HPDE6-E6E7 (cell line): ENCODE results near the gene OR6C74.

Source experiments
- DNase-seq: peaks from one replicate; pipeline ENCODE4 v3.0.0; 2011; ENCODE audit warnings: missing footprints; ENCODE audit errors: extremely low spot score

Gene OR6C74

GRCh38 chr12:55244309-55244708 lies at the start of gene OR6C74:
TSS of gene OR6C74 (plus strand) at chr12:55244609. CDS start at chr12:55247288, 2,679 bp downstream.
- DNase-seq = no peak

- DNase-seq = no peak
Observed at GRCh38 chr12:55220725-55221124, 23.7 kb upstream of the OR6C74 start, which contains the start of gene OR10A7. TSS of gene OR10A7 (plus strand) at chr12:55221025. CDS start at chr12:55221025, 0 bp downstream.

GRCh38 chr12:55226523-55226922 lies 17.9 kb upstream of the OR6C74 start:
- DNase-seq = no peak

GRCh38 chr12:55227643-55228042 lies 16.8 kb upstream of the OR6C74 start:
- DNase-seq = no peak

GRCh38 chr12:55246159-55246558 lies 1.8 kb downstream of the OR6C74 start:
- no peak for DNase-seq

- DNase-seq = no peak
Observed at GRCh38 chr12:55250944-55251343, 6.5 kb downstream of the OR6C74 start.

GRCh38 chr12:55253281-55253680 lies 8.9 kb downstream of the OR6C74 start:
- DNase-seq = no peak

- DNase-seq = no peak
Observed at GRCh38 chr12:55256831-55257230, 12.4 kb downstream of the OR6C74 start.

GRCh38 chr12:55258303-55258702 lies 13.9 kb downstream of the OR6C74 start:
- DNase-seq = no peak

GRCh38 chr12:55280991-55281390 lies 36.6 kb downstream of the OR6C74 start:
- no peak for DNase-seq

- DNase-seq = no peak
Observed at GRCh38 chr12:55289999-55290398, 45.6 kb downstream of the OR6C74 start.
